ENCODE results near the gene TMEM40.
"Not testable (repeated sequence)": the region's sequence is repeated elsewhere in the genome, so short reads cannot be mapped to it uniquely, and the experiment has no call there.

TMEM40 gene

DNA sequence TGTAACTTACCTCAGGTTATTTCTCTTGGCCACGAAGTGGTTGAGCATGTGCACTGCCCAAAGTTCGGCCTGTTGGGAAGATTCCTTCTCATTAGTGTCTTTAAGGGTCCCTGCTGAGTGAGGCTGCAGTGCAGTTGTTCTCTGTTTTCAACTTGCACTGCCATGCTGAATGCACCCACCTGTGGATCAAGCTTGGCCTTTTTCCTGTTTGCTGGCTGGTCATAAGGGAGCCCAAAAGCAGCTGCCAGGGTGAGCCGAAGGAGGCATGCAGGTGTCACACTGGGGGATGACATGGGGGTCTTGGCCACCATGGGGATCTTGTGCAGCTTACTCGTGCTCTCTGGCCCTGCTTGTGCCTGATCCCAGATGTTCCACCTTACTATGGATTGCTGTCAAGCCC, 49.0 kb downstream of the TMEM40 start:
- no peak for DNase-seq

DNA sequence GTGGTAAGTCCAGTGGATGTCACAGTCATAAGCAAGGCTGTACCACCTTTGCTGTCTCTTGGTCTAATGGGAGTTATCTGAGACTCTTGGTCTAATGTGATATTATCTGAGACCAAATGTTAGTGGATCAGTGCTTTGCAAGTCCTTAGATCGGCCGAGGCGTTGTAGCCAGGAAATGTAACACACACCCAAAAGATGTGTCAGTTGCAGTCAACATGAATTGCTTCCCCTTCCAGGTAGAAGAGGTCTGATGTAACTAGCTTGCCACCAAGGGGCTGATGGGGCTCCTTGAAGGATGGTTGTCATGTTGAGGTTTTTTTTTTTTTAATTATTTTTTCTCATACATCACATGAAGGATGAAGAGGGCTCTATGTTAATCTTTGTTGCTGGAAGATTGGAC, 49.7 kb downstream of the TMEM40 start:
- no peak for DNase-seq

DNA sequence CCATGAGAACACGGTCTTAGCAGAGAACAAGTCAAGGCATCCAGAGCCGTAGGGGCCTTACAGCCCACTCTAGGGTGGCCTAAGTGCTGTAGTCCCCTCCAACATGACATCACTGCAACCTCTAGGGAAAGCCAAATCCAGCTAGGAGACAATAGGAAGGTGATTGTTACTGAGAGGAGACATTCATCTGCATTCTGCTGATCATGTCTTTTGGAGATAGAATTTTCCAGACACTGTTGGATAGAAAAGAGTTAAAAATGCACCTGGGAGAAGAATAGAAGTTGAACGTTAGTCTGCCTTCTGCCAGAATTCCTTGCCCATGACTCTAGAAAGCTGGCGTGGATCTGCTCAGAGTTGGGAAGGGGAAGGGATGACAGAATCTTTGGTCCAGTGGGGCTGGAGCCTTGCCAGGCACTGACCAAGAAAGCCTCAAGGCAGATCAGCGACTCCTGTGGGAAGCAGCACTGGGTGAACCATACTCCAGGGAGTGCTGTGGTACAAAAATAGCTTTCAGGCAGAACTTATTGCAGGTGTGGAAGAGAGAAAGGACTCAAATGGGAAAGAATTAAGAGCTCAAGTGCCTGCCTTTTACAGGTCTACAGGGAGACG, 50.4 kb downstream of the TMEM40 start:
- peak in 1 of 3 experiments; percentile 20 for DNase-seq

DNA sequence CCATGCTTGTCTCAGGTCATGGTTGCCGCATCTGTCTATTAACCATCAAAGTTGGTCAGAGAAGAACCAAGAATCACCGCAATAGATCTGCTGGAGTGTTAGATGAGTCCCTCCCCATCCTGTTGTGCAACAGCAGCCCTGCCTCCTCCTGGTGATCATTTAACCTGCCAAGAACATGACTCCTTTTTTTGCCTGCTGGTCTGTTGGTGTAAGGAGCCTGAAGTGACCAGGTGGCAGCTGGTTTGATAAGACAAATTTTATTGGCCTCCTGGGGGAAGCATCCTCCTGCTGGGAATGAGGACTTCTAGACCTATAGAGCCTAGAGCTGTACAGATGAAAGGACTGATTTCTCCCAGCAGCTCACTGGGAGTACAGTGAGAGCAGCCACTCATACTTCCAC, 51.6 kb downstream of the TMEM40 start:
- DNase-seq, result peak; percentile 8 to 66 (median 63)

DNA sequence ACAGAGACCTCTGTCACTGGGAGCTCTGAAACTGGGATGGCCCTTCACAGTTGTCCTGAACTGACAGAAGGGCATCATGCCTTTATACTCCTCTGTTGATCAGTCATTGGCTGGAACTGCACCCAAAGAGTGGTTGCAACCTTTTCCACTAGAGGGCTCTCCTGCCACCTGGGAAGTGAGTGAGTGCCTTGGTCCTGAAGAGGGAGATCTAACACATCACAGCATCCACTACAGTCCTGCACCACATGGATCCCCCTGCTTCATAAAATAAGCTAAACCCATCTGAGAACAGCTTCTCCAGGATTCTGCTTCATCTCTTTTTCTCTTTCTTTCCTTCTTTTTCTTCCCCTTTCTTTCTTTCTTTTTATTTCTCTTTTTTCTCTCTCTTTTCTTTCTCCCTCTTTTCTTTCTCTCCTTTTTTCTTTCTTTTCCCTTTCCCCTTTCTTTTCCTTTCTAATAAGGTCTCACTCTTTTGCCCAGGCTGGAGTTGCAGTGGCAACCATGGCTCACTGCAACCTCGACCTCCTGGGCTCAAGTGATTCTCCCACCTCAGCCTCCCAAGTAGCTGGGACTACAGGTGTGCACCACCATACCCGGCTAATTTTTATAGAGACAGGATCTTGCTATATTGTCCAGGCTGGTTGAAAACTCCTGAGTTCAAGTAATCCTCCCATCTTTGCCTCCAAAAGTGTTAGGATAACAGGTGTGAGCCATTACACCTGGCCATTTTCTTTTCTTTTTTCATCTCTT, 52.4 kb downstream of the TMEM40 start:
- peak; percentile 20 to 68 (median 23) for DNase-seq

DNA sequence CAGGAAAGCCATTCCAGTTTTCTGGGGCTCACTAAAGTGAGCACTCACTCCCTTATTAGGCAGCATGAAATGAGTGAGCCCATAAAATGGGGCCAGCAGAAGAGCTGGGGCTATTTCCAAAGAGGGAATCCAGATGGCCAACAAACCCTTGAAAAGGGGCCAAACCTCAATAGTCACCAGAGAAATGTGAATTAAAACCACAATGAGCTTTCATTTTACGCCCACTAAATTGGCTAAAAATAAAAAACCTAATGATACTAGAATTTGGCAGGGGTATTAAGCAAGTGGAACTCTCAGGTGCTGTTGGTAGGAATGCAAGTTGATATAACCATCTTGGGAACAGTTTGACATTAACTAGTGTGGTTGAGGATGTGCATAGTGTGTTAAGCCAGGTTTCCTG, 53.1 kb downstream of the TMEM40 start:
- no peak for DNase-seq

DNA sequence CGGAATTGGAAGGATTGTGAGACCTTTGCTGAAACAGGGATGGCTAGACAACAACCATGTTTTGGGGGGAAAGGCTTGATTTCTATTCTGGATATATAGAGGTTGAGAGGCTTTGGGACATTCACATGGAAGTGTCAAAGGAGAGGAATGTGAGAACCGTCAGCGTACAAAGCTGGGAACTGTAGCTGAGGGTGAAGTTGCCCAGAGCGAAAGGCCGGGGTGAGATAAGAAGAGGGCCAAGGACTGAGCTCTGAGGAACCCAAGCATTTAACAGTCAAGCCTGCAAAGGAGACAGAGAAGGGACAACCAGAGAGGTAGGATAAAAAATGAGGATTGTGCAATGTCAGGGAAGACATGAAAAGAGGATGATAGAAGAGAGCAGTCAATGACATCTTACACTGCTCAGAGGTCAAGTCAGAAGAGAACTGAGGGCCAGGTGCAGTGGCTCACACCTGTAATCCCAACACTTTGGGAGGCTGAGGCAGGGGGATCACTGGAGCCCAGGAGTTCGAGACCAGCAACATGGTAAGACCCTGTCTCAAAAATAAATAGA, 53.6 kb downstream of the TMEM40 start:
- no peak for DNase-seq

DNA sequence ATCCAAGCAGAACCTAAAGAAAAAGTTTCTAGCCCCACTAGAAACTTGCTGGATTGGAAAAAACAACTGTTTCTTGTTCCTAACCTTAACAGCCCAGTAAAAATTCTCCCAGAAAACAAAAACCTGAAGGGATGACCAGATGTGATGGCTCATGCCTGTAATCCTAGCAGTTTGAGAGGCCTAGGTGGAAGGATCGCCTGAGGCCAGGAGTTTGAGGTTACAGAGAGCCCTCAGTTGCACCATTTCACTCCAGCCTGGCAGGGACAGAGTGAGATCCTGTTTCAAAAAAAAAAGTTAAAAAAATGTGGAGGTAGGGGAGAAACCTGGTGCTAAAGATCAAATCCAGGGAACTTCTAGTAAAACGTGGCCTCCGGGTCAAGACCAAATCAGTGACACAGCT, 56.6 kb downstream of the TMEM40 start:
- DNase-seq, result no peak

DNA sequence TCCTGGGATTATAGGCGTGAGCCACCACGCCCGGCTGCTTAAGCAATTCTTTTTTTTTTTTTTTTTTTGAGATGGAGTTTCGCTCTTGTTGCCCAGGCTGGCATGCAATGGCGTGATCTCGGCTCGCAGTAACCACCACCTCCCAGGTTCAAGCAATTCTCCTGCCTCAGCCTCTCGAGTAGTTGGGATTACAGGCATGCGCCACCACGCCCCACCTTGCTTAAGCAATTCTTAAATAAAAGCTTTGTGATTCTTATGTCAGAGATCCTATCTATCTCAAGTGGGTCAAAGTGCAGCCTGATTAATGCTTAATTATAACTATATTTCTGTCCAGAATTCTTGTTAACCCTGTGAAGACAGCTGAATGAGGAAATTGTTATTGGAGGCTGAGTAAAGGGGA, 57.5 kb downstream of the TMEM40 start:
- DNase-seq, result not testable (repeated sequence)

DNA sequence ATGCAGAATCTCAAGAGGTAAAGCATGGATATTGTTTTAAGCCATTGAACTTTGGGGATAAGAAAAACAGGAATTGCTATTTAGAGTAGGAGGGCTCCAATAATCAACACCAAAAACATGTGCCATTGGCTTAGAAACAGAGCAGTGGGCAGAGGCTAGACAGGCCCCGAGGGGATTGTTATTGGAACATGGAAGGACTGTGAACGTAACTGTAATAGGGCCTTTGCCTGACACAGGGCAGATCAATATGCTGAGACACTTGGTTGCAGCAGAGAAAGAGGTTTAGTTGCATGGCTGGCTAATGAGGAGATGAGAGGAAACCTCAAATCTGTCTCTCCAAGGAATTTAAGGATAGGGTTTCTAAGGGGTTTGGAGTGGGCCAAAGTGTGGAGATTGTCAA, 58.3 kb downstream of the TMEM40 start:
- no peak for DNase-seq

DNA sequence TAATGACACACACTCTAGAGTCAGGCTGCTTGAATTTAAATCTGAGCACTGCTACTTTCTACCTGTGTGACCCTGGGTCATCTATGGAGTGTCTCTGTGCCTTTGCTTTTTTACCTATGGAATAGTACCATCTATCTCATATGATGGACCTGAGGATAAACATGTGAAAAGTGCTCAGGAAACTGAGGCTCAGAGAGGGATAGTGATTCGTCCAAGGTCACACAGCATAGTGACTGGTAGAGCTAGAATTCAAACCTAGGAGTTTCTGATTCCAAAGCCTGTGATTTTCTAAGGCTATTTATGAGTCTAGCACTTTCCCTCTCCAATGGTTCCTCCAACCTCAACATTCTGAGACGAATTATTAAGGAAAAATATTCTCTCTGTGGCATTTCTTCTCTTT, 63.1 kb downstream of the TMEM40 start:
- DNase-seq, result no peak

DNA sequence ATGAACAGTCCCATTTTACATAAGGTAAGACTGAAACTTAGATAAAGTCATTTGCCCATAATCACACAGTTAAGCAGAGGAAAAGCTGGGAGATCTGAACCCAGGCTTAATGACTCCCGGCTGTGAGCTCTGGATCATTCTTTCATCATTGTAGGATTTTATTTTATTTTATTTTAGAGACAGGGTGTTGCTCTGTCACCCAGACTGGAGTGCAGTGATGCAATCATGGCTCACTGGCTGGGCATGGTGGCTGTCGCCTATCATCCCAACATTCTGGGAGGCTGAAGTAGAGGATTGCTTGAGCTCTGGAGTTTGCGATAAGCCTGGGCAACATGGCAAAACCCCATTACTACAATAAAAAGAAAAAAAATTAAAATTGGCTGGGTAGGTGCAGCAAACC, 63.9 kb downstream of the TMEM40 start:
- no peak for DNase-seq

DNA sequence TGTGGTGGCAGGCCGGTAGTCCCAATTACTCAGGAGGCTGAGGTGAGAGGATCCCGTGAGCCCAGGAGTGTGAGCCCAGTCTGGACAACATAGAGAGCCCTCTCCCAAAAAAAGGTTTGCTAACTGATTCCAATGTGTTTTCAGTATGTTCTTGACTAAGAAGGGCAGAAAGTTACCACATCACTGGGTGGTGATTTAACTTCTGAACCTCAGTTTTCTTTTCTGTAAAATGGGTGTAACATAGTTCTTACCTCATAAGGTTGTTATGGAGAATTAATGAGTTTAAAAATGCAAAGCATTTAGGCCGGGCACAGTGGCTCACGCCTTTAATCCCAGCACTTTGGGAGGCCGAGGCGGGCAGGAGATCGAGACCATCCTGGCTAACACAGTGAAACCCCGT, 66.6 kb downstream of the TMEM40 start:
- no peak for DNase-seq

DNA sequence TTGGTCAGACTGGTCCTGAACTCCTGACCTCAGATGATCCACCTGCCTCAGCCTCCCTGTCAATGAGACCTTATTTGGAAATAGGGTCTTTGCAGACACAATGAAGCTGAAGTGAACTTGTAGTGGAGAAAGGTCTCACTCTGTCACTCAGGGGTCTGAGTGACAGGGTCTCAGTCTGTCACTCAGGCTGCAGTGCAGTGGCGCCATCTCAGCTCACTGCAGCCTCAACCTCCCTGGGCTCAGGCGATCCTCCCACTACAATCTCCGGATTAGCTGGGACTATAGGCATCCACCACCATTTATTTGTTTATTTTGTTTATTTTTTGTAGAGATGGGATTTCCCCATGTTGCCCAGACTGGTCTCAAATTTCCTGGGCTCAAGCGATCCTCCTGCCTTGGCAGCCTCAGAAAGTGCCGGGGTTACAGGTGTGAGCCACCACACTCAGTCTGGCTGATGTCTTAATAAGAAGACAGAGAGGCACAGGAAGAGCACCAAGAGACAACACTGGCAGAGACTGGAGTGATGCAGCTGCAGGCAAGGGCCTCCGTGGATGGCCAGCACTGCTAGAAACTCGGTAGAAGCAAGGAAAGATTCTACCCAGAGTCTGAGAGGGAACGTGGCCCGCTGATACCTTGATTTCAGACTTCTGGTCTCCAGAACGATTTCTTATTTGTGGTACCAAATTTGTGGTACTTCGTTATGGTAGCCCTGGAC, 68.9 kb downstream of the TMEM40 start:
- DNase-seq, result no peak

DNA sequence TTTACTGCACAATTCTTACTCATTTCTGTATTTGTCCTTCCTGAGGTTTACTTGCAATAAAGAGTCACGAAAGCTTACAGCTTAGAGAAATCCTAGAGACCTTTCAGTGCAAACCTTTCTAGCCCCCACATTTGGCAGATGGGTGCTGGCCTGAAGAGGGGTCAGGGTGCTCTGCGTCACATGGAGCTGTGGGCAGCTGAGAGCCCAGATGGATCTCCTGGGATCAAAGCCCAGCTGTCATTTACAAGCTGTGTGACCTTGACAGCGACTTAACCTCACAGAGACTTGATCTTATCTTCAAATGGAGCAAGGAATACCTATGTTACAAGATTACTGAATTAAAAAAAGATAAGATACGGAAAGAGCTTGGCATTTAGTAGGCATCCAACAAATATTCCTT, 71.1 kb downstream of the TMEM40 start:
- DNase-seq, result no peak

DNA sequence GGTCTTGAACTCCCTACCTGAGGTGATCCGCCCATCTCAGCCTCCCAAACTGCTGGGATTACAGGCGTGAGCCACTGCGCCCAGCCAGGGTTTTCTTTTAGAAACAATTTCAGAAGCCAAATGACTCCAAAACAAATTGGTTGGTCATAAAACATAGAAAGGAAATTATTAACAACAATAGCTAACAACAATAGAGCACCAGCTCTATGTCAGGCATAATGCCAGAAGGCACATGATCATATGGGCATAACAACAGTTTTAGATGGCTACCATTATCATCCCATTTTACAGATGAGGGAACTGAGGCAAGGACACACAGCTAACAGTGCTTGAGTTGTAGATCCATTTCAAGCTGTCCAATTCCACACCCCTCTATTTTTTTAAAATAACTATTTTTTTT, 73.0 kb downstream of the TMEM40 start:
- no peak for DNase-seq

Data from NCI-H1417 (cell line).